A549 treated with ZK216348 at 1 μM for 4 hours (cell line): ENCODE results near the gene CAGE1. TPM values are rescaled to one million over a fixed set of nuclear protein-coding genes. Genes with fewer than 3 reads are reported as not detected.

Experiments used
- total RNA-seq: library from RNA; stranded (reverse); fragments of 200-300 nt; extraction: Qiagen RNA extraction; gene quantifications from 5 replicates; pipeline ENCODE4 v1.2.3, GENCODE V29; 2022; ENCODE audit warnings: low read depth

The CAGE1 gene
- total RNA-seq, result 0.12 TPM in 1 of 5 replicates, not detected in the others

DNA sequence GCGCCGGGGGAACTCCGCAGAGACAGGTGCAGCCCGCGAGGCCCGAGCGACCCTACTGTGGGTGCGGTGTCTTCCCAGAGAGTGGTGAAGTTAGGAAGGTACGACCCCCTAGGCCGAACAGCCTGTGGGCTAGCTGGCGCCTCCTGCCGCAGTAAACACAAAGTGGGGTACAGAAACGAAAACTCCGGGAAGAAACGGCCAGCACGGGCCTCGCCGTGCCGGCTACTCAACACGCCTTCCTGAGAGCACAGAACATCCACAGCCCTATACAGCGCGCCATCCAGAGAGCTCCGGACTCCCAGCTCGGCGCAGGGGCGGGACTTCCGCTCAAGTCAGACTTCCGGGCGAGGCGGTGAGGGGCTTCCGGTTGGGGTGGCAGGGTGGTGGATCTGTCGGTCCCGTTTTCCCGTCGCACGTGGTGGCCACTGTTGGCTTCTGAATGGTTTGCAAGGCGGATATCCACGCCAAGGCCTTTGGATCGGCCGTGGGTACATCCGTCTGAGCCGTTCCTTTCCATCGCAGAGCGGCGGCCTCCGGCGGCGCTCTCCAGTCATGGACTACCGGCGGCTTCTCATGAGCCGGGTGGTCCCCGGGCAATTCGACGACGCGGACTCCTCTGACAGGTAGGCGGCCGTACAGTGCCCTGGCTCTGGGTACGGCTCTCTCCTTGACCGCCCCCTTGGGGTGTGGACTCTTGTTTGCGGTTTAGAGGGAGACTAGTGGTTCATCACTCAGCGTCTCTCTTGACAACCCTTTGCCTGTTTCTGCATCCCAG lies at the start of gene CAGE1, which contains the start of gene RIOK1:
CAGE1 (minus strand) TSS at position 292 of the 775 bp plus-strand sequence. CDS start 2,569 bp downstream, outside the sequence.
RIOK1 (plus strand) TSS at position 358 of the 775 bp plus-strand sequence; CDS start at position 553, 195 bp downstream.

DNA sequence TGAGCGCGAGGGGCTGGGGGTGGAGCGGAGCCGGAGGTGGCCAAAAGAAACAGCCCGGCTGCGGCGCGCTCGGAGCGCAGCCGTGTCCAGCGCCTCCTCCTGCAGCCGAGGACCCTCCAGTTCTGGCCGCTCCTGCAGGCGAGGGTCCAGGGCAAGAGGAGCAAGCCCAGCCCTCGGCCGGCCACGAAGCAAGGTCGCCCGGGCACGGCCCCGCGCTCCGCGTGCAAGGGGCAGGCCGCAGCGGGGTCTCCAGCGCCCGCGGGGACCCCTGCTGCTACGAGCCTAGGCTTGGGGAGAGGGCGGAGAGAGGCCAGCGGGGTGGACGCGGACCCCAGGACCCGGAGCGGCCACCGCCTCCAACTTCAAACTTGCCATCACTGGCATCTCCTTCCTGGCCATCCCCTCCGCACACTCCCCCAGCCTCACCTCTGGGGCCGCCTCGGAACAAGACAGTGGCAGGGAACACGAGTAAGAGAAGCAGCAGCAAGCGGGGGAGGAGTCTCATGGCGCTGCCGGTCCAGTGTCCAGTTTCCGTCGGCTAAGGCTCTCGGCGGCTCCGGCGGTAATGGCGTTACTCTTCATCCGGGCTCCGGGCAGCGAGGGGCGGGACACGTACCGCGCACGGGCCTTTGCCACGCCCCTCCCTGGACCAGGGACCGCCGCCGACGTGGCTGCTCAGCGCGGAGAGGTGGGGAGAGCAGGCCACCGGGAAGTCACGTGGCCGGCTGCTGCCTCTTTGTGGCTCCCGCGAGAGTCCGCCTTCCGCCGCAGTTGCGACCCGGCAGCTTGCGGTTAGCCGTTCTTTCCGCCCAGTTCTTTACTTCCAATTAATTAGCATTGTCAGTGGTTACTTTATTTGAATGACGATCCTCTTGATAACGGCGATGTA lies 76.7 kb downstream of the CAGE1 start, which contains the start of gene SSR1:
SSR1 (minus strand) TSS at position 584 of the 889 bp plus-strand sequence; CDS start at position 505, 79 bp downstream.

Other genes starting within 250 kb of the CAGE1 start
- 61.8 to 81.0 TPM (median 73.1 TPM) in 5 replicates for gene SSR1, start 76.5 kb downstream of the CAGE1 start, total RNA-seq
- gene RIOK1, start 66 bp upstream of the CAGE1 start, total RNA-seq, result 10.5 to 14.3 TPM (median 13.4 TPM) in 5 replicates
- 32.5 to 49.7 TPM (median 47.9 TPM) in 5 replicates for gene DSP, start 151.9 kb upstream of the CAGE1 start, total RNA-seq
- gene SNRNP48, start 200.5 kb upstream of the CAGE1 start, total RNA-seq, result 5.4 to 11.9 TPM (median 10.3 TPM) in 5 replicates